ENCODE results near the gene TRIM54. TPM values are rescaled to one million over a fixed set of nuclear protein-coding genes. Genes with fewer than 3 reads are reported as not detected.

Gene TRIM54
- total RNA-seq, 4 donors from 2014 or later = 0.22 to 1.6 (median 0.54) TPM; not detected in 1

- no peak for TF ChIP-seq POLR2A (IDR thresholded peaks at IDR 0.05)
- TF ChIP-seq CTCF (IDR thresholded peaks at IDR 0.05) = no peak
- Histone ChIP-seq H3K4me3 (replicated peaks in 1 of 3) (no peak within 1 kb of the TSS), H3K9me3 (no peaks in the 10 kb centered on the region), H3K36me3 (no peaks in the 10 kb centered on the region), H3K27me3 (peaks cover 18% of the 10 kb centered on the region), H3K27ac (no peak within 1 kb of the TSS), H3K4me1 (peaks cover 6 to 27% of the 10 kb centered on the region in 2 donors)
- intact Hi-C loops (cut with DNase I) = loop anchor here (10.0 kb wide), 1 partner anchor 214 kb away; no protein-coding TSS in a partner anchor
- DNase-seq = peak; percentile 54 to 62
- 33 to 35% methylated on average over 7 to 14 of the region's 25 CpGs for WGBS, 2 donors
These were observed 26.2 kb downstream of the TRIM54 start, which contains the start of gene UCN for GRCh38 chr2:27308359-27308881. Gene UCN (minus strand): TSS chr2:27308445. CDS start chr2:27307895, 550 bp downstream.

- Histone ChIP-seq H3K4me1 (peaks cover 6 to 27% of the 10 kb centered on the region in 2 donors), H3K27ac (no peak overlapping the region), H3K4me3 (replicated peaks in 1 of 3) (no peak overlapping the region), H3K36me3 (no peaks in the 10 kb centered on the region), H3K9me3 (no peaks in the 10 kb centered on the region), H3K27me3 (peaks cover 18% of the 10 kb centered on the region)
- intact Hi-C loops (cut with DNase I) = loop anchor here (10.0 kb wide), 1 partner anchor 215 kb away; no protein-coding TSS in a partner anchor
- DNase-seq = no peak
- no peak for TF ChIP-seq POLR2A (IDR thresholded peaks at IDR 0.05)
- no peak for TF ChIP-seq CTCF (IDR thresholded peaks at IDR 0.05)
- 90 to 97% methylated on average over 6 of the region's 6 CpGs for WGBS, 2 donors
These were observed 27.4 kb downstream of the TRIM54 start for GRCh38 chr2:27309651-27310050.

- H3K36me3 ChIP-seq = no peaks in the 10 kb centered on the region
These were observed 29.9 kb downstream of the TRIM54 start for GRCh38 chr2:27312152-27312551.

GRCh38 chr2:27313882-27314645 is 31.8 kb downstream of the TRIM54 start:
- DNase-seq = no peak
- intact Hi-C loops (cut with DNase I) = no loop called here
- Histone ChIP-seq H3K9me3 (no peaks in the 10 kb centered on the region), H3K27ac (no peak overlapping the region), H3K4me3 (replicated peaks in 1 of 3) (no peak overlapping the region), H3K4me1 (no peaks in the 10 kb centered on the region), H3K27me3 (no peaks in the 10 kb centered on the region), H3K36me3 (no peaks in the 10 kb centered on the region)
- 89 to 97% methylated on average over 8 of the region's 8 CpGs for WGBS, 2 donors
- TF ChIP-seq POLR2A (IDR thresholded peaks at IDR 0.05) (no peak), CTCF (IDR thresholded peaks at IDR 0.05) (no peak)

More at GRCh38 chr2:27312152-27312551, 29.9 kb downstream of the TRIM54 start:
- H3K4me1 ChIP-seq = peaks cover 6 to 16% of the 10 kb centered on the region in 2 donors
- no peaks in the 10 kb centered on the region for H3K9me3 ChIP-seq
- H3K4me3 ChIP-seq (replicated peaks in 1 of 3) = no peak overlapping the region
- TF ChIP-seq CTCF (IDR thresholded peaks at IDR 0.05) (no peak), POLR2A (IDR thresholded peaks at IDR 0.05) (no peak)
- peaks cover 8% of the 10 kb centered on the region for H3K27me3 ChIP-seq
- intact Hi-C loops (cut with DNase I) = no loop called here
- DNase-seq = no peak
- 98 to 100% methylated on average over 3 of the region's 3 CpGs for WGBS, 2 donors
- H3K27ac ChIP-seq = no peak overlapping the region

GRCh38 chr2:27314709-27315108 is 32.5 kb downstream of the TRIM54 start:
- Histone ChIP-seq H3K27ac (no peak overlapping the region), H3K36me3 (no peaks in the 10 kb centered on the region), H3K27me3 (no peaks in the 10 kb centered on the region), H3K4me3 (replicated peaks in 1 of 3) (no peak overlapping the region), H3K9me3 (no peaks in the 10 kb centered on the region), H3K4me1 (no peaks in the 10 kb centered on the region)
- intact Hi-C loops (cut with DNase I) = no loop called here
- 88 to 94% methylated on average over 7 to 8 of the region's 9 CpGs for WGBS, 2 donors
- TF ChIP-seq CTCF (IDR thresholded peaks at IDR 0.05) (no peak), POLR2A (IDR thresholded peaks at IDR 0.05) (no peak)
- no peak for DNase-seq

Measured in thyroid gland (tissue), 4 donors.